ENCODE data around the gene CMIP. TPM values are rescaled to one million over a fixed set of nuclear protein-coding genes. Genes with fewer than 3 reads are reported as not detected.

The CMIP gene
- total RNA-seq, 1 experiment from 2014 or later = 4.9 TPM

DNA sequence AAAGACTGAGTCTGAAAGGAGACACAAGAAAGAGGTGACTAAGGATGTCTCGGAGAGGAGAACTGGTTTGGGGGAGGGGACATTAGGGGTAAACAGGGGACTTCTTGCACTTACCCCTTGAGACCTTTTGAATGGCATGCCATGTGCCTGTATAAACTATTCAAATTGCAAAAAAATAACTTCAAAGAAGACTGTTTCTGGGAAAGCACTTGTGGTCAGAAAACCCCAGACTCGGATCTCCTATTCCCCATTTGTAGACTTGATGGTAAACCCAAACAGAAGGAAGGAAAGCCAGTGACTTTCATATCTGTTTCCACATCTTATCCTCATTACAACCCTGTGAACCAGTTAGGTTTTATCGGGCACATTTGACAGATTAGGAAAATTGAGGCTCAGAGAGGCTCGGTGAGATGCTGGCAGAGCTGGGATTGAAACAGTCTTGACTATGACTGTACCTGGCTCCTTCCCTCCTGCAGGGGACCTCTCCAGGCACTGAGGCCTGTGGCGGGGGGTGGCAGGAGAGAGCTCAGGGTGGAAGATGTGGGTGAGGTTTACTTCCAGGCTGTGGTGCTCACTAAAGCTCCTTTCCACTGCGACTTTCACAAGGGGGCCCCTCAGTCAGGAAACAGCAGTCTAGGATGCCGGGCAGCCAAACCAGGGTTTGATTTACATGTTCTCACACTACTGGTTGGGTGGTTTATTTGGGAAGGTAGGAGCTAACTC, 304.0 kb downstream of the CMIP start:
- no peak for DNase-seq (ENCODE audit: extremely low read depth, low read depth)

DNA sequence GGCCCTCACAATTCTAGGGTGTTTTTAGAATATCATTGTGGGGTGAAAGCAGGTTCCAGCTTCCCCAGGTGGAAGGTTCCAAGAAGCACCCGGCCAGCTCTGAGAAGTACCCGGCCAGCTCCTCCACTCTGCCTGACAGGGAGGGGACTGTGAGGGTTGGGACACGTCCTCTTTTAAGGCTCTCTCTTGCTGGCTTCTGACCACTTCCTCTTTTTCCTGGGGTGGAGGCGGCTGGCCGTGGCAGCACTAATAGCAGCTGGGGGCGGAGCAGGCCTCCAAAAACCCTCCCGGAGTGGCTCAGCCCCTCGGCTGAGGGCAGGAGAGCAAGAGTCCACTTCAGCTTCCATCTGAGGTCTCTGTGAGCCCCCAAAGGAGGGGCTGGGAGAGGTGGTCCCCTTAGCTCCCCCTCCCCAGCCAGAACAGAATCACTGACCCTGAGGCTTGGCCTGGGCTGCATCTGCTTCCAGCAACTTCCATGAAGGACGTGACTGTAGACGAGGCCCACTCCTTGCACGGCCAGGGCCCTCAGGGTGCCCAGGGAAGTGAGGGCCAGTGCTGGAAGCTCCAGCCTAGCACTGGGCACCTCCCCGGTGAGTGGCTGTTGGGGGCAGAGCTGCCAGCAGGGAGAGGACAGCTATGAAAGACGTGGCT, 307.7 kb downstream of the CMIP start:
- no peak for DNase-seq (ENCODE audit: extremely low read depth, low read depth)

DNA sequence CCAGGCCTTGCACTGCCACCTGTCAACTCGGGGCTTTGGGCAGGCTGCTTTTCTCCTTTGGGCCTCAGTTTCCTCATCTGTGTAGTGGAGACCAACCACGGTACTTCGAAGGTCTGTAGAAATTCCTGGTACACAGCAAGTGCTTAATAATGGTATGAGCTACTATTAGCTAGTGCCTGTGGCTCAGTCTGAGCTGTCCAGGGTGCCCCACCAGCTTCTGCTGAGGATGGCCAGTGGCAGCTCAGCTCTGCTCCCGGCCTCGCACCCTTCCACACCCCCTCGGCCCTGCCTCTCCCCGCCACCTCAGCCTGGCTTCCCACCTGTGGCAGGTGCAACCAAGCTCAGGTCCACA, 308.2 kb downstream of the CMIP start:
- no peak for DNase-seq (ENCODE audit: extremely low read depth, low read depth)

DNA sequence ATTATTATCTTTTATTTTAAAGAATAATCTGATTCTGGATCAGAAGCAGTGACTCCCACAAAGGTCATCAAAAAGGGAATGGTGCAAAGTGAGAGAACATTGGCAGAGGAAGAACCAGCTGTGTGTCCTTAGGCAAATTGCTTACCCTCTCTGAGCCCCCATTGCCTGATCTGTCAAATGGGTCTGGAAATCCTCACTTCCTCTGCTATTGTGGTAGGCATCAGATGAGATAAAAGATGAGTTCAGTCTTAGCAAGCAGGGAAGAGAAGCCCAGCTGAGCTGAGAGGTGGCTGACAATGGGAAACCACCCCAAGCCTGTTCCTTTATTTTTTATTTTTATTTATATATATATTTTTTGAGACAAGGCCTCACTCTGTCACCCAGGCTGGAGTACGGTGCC, 310.2 kb downstream of the CMIP start:
- no peak for DNase-seq (ENCODE audit: extremely low read depth, low read depth)

DNA sequence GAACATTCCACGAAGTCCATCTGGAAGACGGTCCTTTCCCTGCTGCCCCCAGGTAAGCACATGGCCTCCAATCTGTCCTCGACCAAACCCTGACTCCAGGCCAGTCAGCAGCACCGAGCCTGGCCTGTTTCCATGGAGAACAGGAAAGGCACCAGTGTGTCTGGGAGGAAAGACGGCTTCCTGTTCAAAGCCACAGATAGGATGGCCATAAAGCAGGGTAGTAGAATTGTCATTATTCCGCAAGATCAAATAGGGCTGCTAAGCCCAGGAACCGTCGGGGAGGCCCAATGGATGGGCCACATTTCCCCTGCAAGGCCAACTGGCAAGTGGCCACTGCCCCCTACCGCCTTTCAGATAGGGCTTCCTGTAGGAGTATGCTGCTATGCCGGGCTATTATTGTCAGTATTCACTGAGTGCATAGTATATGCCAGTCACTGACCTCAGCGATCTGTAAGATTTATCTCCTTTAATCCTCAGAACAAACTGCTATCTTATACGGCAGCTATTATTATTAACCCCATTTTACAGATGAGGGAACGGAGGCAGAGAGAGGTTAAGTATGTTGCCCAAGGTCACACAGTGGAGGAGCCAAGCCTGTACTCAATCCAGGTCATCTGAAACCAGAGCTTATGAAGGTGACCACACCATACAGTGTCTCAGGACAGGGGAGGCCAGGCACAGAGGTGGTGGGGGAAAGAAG, 311.5 kb downstream of the CMIP start:
- no peak for DNase-seq (ENCODE audit: extremely low read depth, low read depth)

DNA sequence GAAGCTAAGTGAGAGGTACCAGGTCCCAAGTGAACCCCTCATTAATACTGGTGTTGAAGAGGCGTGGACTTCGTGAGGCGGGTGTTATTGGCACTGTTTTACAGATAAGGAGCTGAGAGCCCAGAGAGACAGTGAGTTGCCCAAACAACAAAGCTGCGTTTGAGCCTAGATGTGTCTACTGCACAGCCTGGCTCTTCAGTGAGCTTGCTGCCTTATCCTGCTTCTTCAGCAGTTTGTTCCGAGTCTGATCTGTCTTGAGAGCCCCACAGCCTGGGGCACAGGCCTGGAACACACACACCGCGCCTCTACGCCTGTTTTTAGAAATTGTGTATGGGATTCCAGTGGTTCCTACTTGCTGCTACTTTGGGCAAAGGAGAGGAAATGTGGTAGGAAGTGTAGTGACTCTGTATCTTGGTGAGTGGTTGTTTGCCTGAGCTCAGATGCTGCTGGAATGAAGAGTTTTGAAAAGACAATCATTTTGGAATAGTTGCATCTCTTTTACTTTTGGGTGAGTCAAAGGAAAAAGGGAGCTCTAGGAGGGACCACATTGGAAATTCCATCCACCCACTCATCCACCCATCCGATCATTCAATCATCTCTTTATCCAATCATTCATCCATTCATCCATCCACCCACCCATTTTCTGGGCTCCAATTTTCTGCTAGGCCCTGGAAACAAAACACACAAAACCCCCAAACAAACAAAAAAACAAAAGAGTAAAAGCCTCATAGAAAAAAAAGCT, 312.2 kb downstream of the CMIP start:
- DNase-seq (ENCODE audit: extremely low read depth, low read depth) = no peak

DNA sequence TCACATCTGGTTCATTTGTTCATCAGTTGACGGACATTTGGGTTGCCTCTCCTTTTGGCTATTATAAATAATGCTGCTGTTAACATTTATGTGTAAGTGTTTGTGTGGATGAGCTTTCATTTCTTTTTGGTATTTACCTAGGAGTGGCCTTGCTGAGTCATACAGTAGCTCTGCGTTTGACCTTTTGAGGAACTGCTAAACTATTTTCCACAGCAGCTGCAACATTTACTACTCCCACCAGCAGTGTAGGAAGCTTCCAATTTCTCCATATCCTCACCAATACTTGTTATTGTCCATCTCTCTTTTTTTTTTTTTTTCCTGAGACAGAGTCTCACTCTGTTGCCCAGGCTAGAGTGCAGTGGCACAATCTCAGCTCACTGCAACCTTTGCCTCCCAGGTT, 313.8 kb downstream of the CMIP start:
- peak; percentile 25 for DNase-seq (ENCODE audit: extremely low read depth, low read depth)

Small RNAs within 50 kb of the gene (small RNA-seq; reads per million reads assigned to genes)
- gene MIR6504 (0 reads per million in 2 experiments), gene MIR7854 (0 reads per million in 2 experiments)

Other genes with a start within 250 kb of the CMIP start
- gene BCO1, start 206.1 kb upstream of the CMIP start, total RNA-seq (2014; rRNA removed; shearing (Covaris generic)) = not detected in 2 replicates
- 7.0 and 7.5 TPM in 2 replicates for gene GAN, start 129.8 kb upstream of the CMIP start, total RNA-seq (2014; rRNA removed; shearing (Covaris generic))

Measured in NCI-H460 (cell line).